ENCODE data around the gene PLA2G15. TPM values are rescaled to one million over a fixed set of nuclear protein-coding genes. Genes with fewer than 3 reads are reported as not detected.

The PLA2G15 gene
- total RNA-seq, 1 experiment from 2014 or later, result 16.9 TPM

GRCh38 chr16:68298907-68299561, 53.9 kb downstream of the PLA2G15 start:
- H3K9me3 Mint-ChIP-seq (ENCODE audit: low read depth, unreplicated experiment), result no peaks in the 10 kb centered on the region
- no peak overlapping the region for H3K4me3 Mint-ChIP-seq (ENCODE audit: low read depth, unreplicated experiment)
- H3K27ac Mint-ChIP-seq (ENCODE audit: unreplicated experiment), result no peak overlapping the region
- no peaks in the 10 kb centered on the region for H3K27me3 Mint-ChIP-seq (ENCODE audit: unreplicated experiment)
- DNase-seq, result no peak
- TF ChIP-seq CTCF (IDR thresholded peaks at IDR 0.05; ENCODE audit: unreplicated experiment), result no peak
- H3K36me3 Mint-ChIP-seq (ENCODE audit: insufficient read depth, unreplicated experiment), result peaks cover 70% of the 10 kb centered on the region
- BruUV-seq (replicated peaks), result no TSS peak
- intact Hi-C loops (cut with micrococcal nuclease; ENCODE audit: unreplicated experiment), result no loop called here
- CTCF ChIA-PET, result no interaction called here
- no peaks in the 10 kb centered on the region for H3K4me1 Mint-ChIP-seq (ENCODE audit: low read depth, unreplicated experiment)

GRCh38 chr16:68299571-68300453, 54.6 kb downstream of the PLA2G15 start:
- CTCF ChIA-PET, result interaction anchor here (0.6 to 1.1 kb wide), 2 partner anchors 13 to 20 kb away, joined by 3 read pairs; no protein-coding TSS in a partner anchor
- Mint-ChIP-seq H3K9me3 (ENCODE audit: low read depth, unreplicated experiment) (no peaks in the 10 kb centered on the region), H3K4me1 (ENCODE audit: low read depth, unreplicated experiment) (no peaks in the 10 kb centered on the region), H3K27me3 (ENCODE audit: unreplicated experiment) (no peaks in the 10 kb centered on the region), H3K27ac (ENCODE audit: unreplicated experiment) (no peak overlapping the region), H3K4me3 (ENCODE audit: low read depth, unreplicated experiment) (no peak overlapping the region), H3K36me3 (ENCODE audit: insufficient read depth, unreplicated experiment) (peaks cover 64% of the 10 kb centered on the region)
- intact Hi-C loops (cut with micrococcal nuclease; ENCODE audit: unreplicated experiment), result no loop called here
- no peak for DNase-seq
- no peak for TF ChIP-seq CTCF (IDR thresholded peaks at IDR 0.05; ENCODE audit: unreplicated experiment)
- TSS peak; percentile 20 for BruUV-seq (replicated peaks)

GRCh38 chr16:68300734-68301459, 55.7 kb downstream of the PLA2G15 start:
- no TSS peak for BruUV-seq (replicated peaks)
- no peaks in the 10 kb centered on the region for H3K9me3 Mint-ChIP-seq (ENCODE audit: low read depth, unreplicated experiment)
- H3K36me3 Mint-ChIP-seq (ENCODE audit: insufficient read depth, unreplicated experiment), result peaks cover 60% of the 10 kb centered on the region
- no peak overlapping the region for H3K4me3 Mint-ChIP-seq (ENCODE audit: low read depth, unreplicated experiment)
- no peaks in the 10 kb centered on the region for H3K4me1 Mint-ChIP-seq (ENCODE audit: low read depth, unreplicated experiment)
- no peaks in the 10 kb centered on the region for H3K27me3 Mint-ChIP-seq (ENCODE audit: unreplicated experiment)
- CTCF ChIA-PET, result interaction anchor here (1.1 kb wide), 1 partner anchor 14 kb away, joined by 3 read pairs; no protein-coding TSS in a partner anchor
- no peak for TF ChIP-seq CTCF (IDR thresholded peaks at IDR 0.05; ENCODE audit: unreplicated experiment)
- no peak for DNase-seq
- no peak overlapping the region for H3K27ac Mint-ChIP-seq (ENCODE audit: unreplicated experiment)
- intact Hi-C loops (cut with micrococcal nuclease; ENCODE audit: unreplicated experiment), result no loop called here

GRCh38 chr16:68306633-68307032, 61.5 kb downstream of the PLA2G15 start:
- Mint-ChIP-seq H3K4me1 (ENCODE audit: low read depth, unreplicated experiment) (peaks cover 12% of the 10 kb centered on the region), H3K27ac (ENCODE audit: unreplicated experiment) (no peak overlapping the region), H3K27me3 (ENCODE audit: unreplicated experiment) (no peaks in the 10 kb centered on the region), H3K36me3 (ENCODE audit: insufficient read depth, unreplicated experiment) (peaks cover 57% of the 10 kb centered on the region), H3K9me3 (ENCODE audit: low read depth, unreplicated experiment) (no peaks in the 10 kb centered on the region), H3K4me3 (ENCODE audit: low read depth, unreplicated experiment) (no peak overlapping the region)
- CTCF ChIA-PET, result no interaction called here
- no peak for DNase-seq
- no peak for TF ChIP-seq CTCF (IDR thresholded peaks at IDR 0.05; ENCODE audit: unreplicated experiment)
- BruUV-seq (replicated peaks), result no TSS peak
- intact Hi-C loops (cut with micrococcal nuclease; ENCODE audit: unreplicated experiment), result no loop called here
